Amniotic epithelial cell (primary cell): ENCODE data around the gene PTPRM.

Source experiments
- DNase-seq: peaks from one replicate; pipeline ENCODE4 v3.0.0-alpha.2; 2010; ENCODE audit warnings: low read depth

The PTPRM gene

DNA sequence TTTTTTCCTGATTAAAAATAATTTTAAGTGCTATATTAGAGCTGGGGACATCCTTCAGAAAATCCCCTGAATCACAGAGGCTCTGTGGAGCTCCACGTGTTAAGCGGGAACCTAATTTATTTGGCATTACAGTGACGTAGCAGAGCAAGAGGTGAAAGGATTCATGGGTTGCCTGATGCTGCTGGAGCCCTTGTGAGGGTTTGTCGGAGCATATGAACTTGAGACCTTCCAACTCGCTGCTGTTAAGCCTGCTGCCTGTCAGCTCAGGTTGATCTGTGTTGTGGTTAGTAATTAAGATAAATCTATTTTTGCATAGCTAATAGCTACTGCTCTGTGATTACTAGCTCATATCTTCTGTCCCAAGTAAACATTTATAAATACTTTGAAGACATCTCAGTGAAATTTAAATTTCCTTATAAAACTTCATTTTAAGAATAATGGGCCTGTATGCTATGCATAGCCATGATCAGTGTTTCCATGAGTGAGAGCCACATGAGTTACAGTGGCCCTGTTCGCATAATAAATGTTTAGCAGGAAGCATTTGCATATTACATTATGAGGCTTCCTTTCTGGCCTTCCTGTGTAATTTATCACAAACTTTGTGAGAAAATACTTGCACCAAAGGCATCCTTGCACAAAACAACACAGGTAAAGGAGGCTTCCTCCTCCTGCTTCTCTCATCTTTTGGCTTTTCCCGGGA lies 438.9 kb downstream of the PTPRM start:
- peak; percentile 13 for DNase-seq

DNA sequence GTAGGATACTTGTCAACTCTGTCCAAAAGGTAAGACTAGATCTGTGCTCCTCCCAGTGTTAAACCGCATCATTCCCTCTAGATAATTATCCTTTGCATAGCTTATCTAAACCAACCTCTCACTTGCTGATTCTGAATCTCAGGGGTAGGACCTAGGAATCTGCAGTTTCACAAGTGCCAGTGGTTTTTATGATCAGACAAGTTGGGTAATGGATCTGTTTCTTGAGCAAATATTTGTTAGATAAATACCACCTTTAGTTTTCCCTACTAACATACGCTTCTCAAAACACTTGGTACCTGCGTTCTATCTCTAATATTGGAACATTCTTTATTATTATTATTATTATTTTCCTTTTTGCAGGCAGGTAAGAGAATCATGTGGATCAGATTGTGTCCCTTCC lies 439.9 kb downstream of the PTPRM start:
- no peak for DNase-seq

DNA sequence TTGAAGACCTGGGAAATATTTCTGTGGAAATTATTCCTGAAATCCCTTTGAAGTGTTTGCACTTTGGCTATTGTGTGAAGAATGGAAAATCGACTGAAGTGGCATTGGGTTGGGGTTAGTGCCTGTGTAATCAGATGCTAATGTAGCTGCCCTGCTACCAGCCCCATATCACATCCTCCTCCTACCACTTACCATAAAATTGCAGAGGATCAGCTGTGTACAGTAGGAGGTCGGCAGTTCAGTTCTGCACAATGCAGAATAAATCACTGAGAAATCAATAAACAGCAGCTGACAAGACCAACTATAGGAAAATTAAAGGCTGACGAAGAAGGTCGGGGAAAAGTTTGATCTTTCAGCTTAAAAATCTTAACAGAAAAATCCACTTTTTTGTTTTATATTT lies 440.9 kb downstream of the PTPRM start:
- no peak for DNase-seq

DNA sequence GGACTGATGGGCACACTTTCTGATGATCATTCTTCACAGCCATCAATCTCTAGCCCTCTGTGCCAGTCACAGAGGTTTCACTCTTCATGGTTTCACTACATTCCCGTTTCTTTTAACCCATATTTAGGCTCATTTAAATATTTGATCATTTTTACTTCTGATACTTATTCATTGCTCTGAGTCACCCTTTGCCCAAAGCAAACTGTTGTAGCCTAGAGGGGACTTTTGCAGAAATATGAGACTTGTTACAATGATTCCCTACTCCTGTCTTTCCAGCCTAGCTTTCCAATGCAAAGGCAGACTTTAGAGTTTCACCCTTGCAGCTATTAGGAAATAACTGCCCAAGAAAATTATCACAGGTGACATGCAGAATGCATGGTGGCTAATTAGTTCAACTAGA lies 444.2 kb downstream of the PTPRM start:
- no peak for DNase-seq

DNA sequence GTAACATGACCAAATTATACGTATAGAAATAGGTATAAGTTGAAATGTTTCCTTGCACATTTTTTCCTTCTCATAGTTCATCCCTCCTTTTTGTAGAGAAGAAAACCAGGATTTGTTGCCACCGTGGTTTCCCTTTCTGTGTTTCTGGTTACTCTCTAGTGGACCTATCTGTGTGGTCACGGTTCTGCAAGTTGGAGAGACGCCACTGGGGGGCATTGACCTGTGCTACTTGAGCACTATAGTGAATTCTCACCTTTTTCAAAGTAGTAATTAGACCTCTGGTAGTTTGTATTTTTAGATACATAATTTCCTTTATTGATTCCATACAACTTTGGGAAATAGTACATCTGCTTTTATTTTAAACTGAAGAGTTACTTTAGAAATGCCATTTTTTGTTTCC lies 444.8 kb downstream of the PTPRM start:
- DNase-seq, result no peak

DNA sequence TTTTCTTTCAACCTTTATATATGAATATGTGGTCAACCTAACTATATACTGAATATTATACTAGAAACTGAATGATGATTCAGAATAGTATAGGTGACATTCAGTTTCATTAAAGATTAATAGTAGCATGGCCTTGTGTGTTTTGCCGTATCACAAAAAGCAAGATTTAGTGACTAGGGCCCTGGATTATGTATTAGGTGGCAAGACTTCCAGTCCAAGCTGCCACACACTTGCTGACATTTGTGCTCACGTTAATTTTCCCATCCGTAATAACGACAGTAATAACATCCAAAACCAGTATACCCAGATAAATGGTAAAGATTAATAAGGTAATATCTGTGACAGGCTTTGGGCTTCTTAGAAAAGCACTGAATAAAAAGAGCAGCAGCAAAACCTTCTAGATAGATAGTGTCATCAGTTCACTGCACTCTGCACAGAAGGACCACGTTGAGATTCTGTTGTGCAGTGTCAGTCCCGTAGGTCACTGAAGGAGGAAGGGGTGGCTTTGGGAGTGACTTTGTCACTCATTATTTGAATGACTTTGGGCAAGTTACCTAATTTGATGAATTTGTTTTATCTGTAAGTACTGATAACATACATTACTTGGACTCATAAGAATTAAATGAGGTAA lies 451.7 kb downstream of the PTPRM start:
- DNase-seq, result no peak

DNA sequence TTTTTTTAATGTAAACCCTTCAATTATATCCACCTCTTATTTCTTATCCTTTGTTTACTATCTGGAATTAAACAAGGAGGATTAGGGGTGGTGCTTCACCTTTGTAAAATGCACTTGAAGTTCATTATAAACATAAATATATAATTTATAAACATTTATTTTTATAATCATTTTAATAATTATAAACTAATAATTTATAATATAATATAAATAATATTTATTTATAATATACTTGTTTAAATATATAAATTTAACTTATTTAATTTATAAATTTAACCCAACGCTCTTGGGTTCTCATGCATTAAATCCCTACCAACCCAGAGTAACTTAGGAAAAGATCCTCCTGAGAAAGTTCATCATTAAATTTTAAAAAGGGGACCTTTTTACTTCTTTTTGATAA lies 452.5 kb downstream of the PTPRM start:
- no peak for DNase-seq

DNA sequence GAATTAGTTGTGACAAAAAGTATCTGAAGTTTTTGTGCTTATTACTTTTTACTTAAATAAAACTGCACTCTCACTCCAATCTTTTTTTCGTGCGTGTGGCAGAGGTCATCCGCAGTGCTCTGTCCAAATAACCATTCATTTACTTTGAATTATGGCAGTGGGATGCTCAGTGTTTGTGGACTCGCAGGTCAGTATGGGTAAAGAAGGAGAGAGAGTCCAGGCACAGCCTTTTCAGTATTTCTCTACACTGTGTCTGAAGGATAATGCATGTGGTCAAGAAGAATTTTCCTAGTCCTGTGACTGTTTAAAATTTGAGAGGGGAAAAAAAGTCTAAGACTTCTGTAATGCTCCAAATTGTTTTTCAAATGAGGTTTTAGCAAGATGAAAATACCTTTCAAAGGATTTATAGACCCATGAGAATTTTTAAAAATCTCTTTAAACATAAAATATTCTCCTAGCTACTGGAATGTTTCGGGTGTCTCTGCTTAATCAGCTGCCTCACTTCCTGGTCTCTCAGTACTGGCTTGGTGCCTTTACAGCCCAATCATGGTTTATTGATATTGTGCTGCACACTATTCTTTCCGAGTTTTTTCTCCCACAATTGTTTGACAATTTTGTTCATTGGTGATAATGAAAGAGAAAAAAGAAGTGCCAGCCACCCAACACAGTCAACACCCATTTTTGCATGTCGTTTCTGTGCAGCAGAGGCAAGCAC lies 453.2 kb downstream of the PTPRM start:
- peak; percentile 54 for DNase-seq

DNA sequence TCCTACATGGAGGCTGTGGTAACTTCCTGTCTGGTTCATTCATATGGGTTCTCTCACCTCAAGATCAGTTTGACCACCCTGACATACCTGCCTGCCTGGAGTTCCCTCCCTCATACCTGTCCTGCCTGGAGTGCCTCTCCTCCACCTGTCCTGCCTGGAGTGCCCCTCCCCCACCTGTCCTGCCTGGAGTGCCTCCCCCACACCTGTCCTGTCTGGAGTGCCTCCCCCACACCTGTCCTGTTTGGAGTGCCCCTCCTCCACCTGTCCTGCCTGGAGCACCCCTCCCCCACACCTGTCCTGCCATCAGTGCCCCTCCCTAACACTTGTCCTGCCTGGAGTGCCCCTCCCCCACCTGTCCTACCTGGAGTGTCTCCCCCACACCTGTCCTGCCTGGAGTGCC lies 461.9 kb downstream of the PTPRM start:
- DNase-seq, result no peak

DNA sequence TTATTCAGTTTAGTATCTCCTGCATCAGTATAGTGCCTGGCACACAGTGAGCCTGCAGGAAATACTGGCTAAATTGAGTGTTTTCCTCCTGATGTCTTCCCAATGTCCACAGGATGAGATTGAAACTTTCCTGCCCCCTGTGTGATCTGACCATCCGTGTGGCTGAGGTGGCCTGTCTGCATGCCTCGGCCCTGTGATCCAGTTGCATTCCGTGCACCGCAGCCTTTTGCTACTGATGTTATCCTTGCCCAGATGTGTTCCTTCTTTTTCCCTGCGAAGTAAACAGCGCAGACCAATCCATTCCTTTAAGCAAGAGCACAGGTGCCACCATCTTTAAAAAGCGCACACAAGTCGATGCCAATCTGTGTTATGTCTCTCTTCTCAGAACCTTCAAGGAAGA lies 462.6 kb downstream of the PTPRM start:
- no peak for DNase-seq

DNA sequence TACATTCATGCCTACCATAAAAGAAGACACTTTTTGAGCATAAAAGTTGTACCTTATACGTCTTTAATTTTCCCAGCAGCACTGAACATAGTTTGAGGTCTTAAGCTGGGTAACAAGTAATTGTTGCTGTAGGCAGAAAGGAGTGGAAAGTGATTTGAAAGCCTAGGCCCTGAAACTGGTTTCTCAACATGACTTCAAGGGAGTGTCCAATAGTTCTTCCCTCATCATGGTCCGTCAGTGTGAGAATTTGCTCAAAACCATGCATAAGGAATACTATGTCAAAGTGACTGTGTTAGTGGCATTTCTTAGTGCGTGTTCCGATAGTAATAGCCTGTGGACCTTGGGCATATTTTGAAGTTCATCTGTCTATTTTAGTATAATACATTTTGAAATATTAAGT lies 463.1 kb downstream of the PTPRM start:
- DNase-seq, result no peak

DNA sequence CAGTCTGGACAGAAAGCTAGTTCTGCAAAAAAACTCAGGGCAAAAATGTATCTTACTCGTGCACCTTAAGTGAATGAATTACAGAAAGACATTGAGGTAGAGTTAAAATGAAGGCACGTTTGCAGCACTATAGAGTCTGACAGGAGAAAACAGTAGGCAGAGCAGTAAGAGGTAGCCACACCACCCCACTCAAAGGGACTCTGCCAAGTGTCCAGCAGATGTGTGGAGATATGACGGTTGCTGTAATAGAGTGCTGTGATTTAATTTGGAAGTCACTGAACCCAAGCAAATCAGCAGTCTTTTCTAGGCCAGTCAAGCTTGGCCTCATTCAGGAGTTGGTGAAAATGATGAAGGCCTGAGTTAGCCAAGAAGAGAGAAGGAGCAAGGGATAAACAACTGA lies 464.4 kb downstream of the PTPRM start:
- DNase-seq, result no peak

DNA sequence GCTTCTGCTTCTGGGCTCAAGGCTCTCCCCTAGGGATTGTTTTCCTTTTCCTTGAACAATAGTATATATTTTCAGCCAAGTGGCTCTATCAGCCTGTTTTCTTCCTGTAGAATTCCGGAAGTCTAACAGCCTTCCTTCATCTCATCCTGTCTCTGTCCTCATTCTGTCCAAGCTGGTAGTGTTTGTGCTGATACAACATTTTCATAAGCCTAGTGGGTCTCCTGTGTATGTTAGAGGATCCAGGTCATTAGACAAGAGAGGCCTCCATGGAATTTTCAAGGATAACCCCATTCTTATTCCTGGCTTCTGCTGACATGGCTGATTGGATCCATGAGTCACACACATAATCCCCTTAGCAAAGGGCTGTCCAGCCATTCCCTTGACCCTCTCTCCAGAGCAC lies 467.6 kb downstream of the PTPRM start:
- DNase-seq, result no peak

DNA sequence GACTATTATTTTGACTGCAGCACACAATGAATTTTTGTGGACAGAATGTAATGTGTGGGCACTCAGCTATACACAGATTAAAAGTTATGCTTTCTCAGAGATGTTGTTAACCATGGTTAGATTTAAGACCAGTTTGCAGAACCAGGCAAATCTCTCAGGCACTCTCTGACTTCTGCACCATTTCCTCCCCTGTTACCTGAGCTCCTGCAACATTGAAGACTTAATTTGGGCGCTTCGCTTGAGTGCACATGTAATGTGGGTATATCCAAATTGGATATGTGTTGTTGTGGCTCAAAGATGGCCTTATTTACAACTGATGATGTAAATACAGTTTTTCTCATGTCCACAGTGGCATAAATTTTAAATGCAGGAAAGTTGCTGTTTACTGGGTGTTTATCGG lies 469.4 kb downstream of the PTPRM start:
- no peak for DNase-seq

DNA sequence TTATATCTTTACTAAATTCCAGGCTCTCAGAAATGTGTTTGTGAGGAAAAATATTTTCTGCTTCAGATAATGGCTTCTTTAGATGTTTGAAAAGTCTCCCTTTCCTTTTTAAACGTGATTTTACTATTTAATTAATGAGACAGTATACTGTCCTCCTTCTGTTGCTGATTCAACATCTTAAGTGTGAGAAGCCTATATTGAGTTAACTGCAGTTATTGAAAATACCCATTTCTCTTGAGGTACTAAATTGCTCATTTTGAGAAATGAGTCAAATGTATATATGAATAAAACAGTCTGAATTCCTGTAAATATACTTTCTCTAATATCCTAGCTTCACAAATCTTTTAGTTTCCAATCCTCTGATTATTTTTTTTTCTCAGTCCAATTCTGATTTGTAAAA lies 470.2 kb downstream of the PTPRM start:
- no peak for DNase-seq

DNA sequence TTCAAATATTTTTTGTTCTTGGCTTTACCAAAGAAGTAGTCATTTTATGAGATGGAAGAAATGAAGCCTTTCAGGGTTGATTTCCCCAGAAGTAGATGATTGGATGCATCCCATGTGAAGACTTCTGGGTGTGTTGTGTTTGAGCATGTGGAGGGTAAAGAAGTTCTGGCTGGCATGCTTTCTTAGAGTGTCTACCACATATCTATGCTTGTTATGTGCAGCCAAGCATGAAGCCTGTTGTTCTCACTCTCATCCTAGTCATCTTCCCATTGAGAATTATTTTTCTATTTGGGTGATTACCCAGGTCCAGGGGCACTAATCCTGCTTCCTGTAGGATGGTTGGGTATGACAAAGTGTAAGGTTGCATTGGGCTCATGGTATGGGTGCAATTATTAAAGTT lies 472.9 kb downstream of the PTPRM start:
- no peak for DNase-seq

DNA sequence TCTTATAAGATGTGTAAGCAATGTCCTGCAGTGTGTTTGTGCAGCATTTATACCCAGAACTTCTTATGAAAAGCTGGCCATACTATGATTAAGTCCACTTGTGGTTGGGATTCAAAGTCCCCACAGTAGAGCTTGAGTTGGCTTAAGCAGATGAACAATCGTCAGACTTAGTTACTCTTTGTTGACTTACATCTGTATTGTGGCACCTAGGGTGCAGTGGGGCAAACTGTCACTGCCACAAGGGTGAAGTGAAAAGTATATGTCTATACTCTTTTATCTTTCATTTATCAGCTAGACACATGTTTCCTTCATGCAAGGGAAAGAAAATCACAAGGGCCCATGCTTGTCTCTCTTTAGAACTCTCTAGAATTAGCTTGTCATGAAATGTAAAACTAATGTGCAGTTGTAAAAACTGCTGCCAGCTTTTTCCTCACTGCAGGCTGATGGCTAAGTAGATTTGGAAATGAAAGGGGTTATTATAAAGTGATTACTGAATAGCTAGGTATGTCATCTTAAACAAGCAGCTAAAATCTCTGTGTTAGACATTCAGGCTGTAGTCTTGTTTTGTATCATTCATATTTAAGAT lies 474.5 kb downstream of the PTPRM start:
- no peak for DNase-seq

DNA sequence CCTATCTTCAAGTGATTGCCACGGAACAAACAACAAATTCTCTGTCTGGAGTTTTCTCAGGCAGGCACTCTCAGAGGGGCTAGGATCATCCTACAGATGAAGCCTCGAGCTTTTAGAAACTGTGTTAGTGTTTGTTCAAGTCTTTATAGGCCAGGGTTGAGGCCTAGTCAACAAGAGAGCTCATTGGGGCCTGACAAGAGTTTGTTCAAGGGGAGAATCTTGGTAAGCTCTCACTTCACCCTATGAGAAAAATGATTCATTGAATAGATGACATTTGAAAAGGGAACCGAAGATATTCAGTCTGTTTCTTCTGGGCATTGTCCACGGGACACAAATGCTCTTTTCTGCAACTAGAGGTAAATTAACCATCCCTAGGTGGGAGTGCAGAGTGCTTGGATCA lies 476.9 kb downstream of the PTPRM start:
- no peak for DNase-seq

DNA sequence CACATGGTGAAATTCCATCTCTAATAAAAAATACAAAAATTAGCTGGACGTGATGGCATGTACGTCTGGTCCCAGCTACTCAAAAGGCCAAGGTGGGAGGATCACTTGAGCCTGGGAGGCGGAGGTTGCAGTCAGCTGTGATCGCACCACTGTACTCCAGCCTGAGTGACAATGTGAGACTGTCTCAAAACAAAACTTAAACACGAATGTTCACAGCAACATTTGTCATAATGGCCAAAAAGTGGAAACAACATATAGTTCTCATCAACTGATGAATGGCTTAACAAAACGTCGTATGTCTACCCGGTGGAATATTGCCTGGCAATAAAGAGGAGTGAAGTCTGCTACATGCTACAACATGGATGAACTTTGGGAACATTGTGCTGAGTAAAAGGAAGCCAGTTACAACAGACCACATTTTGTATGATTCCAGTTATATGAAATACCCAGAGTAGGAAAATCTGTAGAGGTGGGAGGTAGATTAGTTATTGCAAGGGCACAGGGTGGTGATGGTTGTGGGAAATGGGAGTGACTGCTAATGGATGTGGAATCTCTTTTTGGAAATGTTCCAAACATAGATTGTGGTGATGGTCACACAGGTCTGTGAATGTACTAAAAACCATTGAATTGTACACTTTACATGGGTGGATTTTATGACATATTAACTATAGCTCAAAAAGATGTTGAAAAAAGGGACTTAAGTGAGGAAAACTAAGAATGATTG lies 478.2 kb downstream of the PTPRM start:
- DNase-seq, result peak; percentile 42

DNA sequence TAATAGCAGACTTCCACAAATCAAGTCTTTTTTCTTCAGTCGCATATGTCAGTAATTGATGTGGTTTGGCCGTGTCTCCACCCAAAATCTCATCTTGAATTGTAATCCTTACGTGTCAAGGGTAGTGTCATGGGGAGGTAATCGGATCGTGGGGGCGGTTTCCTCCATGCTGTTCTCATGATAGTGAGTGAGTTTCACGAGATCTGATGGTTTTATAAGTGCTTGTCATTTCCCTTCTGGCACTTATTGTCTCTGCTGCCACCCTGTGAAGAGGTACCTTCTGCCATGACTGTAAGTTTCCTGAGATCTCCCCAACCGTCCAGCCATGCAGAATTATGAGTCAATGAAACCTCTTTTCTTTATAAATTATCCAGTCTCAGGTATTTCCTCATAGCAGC lies 478.8 kb downstream of the PTPRM start:
- no peak for DNase-seq

DNA sequence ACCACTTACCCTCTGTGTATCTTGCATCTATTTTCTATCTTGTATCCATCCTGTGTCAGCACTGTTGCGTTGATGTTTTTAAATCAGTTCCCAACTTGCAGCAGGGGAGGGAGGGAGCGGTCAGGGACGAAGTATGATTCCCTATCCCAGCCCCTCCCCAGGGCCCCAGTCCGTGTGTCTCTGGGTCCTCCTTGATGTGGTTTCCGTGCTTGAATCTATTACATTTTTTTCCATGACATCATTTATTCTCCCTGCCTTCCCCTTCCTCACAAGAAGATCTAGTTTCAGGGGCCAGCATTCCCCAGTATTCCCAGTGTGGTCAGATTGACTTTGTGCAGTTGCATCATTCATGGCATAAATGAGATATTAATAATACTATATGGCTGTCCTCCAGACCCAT lies 479.3 kb downstream of the PTPRM start:
- DNase-seq, result peak; percentile 24

DNA sequence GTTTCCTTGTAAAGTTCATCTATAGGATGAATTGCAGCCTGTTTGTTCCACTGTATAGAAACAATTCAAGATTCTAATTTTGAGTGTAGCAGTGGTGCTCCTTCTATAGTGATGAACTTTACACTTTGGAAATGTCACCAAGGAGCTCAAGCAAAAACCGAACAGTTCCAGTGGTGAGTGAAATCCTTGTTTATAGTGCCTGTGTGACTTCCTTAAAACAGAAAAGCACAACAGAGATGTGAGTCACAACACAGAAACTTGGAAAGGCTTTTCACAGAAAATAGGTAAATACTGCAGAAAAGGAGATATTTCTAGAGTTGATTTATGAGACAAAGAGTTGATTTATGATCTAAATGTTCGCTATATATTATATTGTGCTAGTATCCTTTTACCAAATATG lies 482.0 kb downstream of the PTPRM start:
- DNase-seq, result no peak
